ENCODE measurements around the gene PDIK1L.

GRCh38 chr1:26171084-26172072 lies 59.8 kb downstream of the PDIK1L start, which contains the start of gene ZNF593OS:
- TF ChIP-seq, protein P1, sequence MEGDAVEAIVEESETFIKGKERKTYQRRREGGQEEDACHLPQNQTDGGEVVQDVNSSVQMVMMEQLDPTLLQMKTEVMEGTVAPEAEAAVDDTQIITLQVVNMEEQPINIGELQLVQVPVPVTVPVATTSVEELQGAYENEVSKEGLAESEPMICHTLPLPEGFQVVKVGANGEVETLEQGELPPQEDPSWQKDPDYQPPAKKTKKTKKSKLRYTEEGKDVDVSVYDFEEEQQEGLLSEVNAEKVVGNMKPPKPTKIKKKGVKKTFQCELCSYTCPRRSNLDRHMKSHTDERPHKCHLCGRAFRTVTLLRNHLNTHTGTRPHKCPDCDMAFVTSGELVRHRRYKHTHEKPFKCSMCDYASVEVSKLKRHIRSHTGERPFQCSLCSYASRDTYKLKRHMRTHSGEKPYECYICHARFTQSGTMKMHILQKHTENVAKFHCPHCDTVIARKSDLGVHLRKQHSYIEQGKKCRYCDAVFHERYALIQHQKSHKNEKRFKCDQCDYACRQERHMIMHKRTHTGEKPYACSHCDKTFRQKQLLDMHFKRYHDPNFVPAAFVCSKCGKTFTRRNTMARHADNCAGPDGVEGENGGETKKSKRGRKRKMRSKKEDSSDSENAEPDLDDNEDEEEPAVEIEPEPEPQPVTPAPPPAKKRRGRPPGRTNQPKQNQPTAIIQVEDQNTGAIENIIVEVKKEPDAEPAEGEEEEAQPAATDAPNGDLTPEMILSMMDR (IDR thresholded peaks at IDR 0.05; ENCODE audit: poor library complexity, severe bottlenecking) = no peak
- TF ChIP-seq EZH2 (IDR thresholded peaks at IDR 0.05; ENCODE audit: borderline replicate concordance, insufficient read depth, low read length, poor library complexity, severe bottlenecking) = no peak
- TF ChIP-seq POLR2AphosphoS5 (IDR thresholded peaks at IDR 0.05) = no peak
- TF ChIP-seq TAF1 (IDR thresholded peaks at IDR 0.05; ENCODE audit: low read depth) = no peak
- no peak for TF ChIP-seq EP300 (conservative IDR thresholded peaks at IDR 0.05; ENCODE audit: poor library complexity, severe bottlenecking)
- TF ChIP-seq RAD21 (conservative IDR thresholded peaks at IDR 0.05) = no peak
